ENCODE data around the gene RABGGTA.

The RABGGTA gene

DNA sequence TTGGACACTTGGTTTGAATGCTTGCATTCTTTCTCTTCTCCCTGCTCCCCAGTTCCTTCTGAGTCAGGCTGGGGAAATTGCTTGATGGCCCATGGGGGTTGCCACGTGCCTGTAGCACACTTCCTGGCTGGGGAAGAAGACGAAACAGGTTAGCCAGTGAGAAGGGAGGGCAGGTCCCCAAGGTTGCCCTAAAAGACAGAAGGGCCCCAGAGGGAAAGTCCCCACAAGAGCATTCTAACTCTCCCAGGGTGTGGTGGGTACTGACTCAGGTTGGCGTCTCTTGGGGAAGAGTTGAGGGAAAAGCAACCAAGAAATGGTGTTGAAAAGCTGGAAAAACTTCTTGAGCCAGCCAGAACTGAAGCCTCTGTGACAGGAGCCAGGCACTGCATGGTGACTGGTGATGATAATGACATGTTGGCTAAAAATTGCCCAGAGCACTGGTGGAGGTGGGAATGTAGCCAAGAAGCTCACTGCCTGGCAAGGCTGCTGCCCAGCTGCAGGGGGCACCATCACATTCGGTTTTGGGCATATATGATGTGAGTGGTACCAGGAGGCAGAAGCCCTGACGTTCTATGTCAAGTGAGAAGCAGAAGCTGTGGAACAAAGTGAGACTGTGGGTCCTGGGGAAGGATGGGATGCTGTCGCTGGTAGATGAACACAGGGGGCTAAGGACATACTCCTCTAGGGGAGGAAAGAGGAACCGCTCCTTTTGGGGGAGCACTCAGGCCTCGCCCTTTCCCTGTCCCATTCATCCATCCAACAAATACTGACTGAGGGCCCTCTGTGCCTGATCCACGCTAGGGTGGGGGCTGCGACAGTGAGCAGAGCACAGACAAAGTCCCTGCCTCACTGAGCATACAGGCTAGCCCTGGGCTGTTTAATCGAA lies 8.1 kb upstream of the RABGGTA start:
- Histone ChIP-seq H3K4me3 (ENCODE audit: low read depth in 1 of 2, low read length in 2 of 2) (no peak overlapping the region), H3K27ac (ENCODE audit: low read depth, low read length) (no peak overlapping the region)

DNA sequence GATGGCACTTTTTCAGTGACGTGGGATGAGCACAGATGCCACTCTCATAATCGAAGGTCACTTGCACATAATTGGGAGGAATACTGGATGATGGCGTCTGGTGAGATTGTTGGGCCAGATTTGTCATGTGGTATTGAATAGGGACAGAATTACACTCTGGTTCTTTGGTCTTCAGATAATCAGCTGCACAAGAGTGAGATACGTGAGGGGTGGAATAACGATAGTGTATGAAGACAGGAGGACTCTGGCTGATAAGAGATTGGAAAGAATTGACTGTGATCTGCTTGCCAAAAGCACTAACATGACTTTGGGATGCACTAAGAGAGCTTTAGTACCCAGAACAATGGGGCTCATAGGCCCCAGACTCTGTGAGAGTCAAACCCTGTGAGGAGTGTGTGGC lies 7.0 kb upstream of the RABGGTA start:
- Histone ChIP-seq H3K4me1 (ENCODE audit: control insufficient read depth in 1 of 2, insufficient read depth in 2 of 2, low read length in 2 of 2) (peaks cover 10 to 12% of the 10 kb centered on the region in 2 donors), H3K27ac (ENCODE audit: low read depth, low read length) (no peak overlapping the region), H3K9ac (ENCODE audit: low read depth in 1 of 2, low read length in 2 of 2) (no peak overlapping the region), H3K27me3 (ENCODE audit: control insufficient read depth in 1 of 2, insufficient read depth in 2 of 2, low read length in 2 of 2) (no peaks in the 10 kb centered on the region), H3K9me3 (ENCODE audit: control insufficient read depth in 1 of 2, low read length in 2 of 2) (no peaks in the 10 kb centered on the region), H3K36me3 (ENCODE audit: control insufficient read depth in 1 of 2, insufficient read depth in 2 of 2, low read length in 2 of 2) (no peaks in the 10 kb centered on the region), H3K4me3 (ENCODE audit: low read depth in 1 of 2, low read length in 2 of 2) (no peak overlapping the region)

More for the DNA sequence above, 8.1 kb upstream of the RABGGTA start:
- H3K36me3 ChIP-seq (ENCODE audit: control insufficient read depth in 1 of 2, insufficient read depth in 2 of 2, low read length in 2 of 2) = no peaks in the 10 kb centered on the region
- no peaks in the 10 kb centered on the region for H3K27me3 ChIP-seq (ENCODE audit: control insufficient read depth in 1 of 2, insufficient read depth in 2 of 2, low read length in 2 of 2)
- H3K4me1 ChIP-seq (ENCODE audit: control insufficient read depth in 1 of 2, insufficient read depth in 2 of 2, low read length in 2 of 2) = peaks cover 0 to 7% of the 10 kb centered on the region in 2 donors
- no peaks in the 10 kb centered on the region for H3K9me3 ChIP-seq (ENCODE audit: control insufficient read depth in 1 of 2, low read length in 2 of 2)
- H3K9ac ChIP-seq (ENCODE audit: low read depth in 1 of 2, low read length in 2 of 2) = no peak overlapping the region

DNA sequence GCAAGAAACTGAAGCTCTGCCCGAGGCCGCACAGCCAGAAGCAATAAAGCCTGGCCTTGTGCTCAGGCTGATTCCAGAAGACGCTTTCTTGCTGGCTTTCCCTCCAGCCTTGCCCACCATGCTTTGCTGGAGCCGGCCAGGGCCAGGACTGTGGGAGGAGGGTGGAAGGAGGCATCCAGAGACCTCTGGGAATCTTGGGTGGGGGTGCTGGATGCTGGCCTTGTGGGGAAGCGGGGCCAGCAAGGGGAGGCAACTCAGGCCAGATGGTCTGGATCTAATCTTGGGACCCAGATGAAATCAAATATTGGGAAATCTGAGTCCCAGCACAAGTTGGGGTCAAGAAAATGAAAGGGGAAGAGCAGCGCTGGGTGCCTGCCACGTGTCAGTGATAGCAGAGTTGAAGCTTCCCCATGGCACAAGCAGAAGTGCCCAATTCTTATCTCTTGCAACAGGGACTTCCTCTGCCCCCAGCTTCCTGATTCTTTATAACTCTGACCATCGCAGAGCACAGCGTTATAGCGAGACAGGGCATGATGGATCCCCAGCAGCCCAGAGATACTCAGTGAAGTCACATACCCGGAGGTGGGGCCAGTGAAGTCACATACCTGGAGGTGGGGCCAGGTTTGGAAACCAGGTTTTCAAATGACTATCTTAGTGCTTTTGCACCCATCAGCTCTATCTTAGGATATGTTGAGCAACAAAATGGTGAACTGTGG lies 6.4 kb upstream of the RABGGTA start:
- Histone ChIP-seq H3K27ac (ENCODE audit: low read depth, low read length) (no peak overlapping the region), H3K4me3 (ENCODE audit: low read depth in 1 of 2, low read length in 2 of 2) (no peak overlapping the region), H3K9ac (ENCODE audit: low read depth in 1 of 2, low read length in 2 of 2) (no peak overlapping the region), H3K9me3 (ENCODE audit: control insufficient read depth in 1 of 2, low read length in 2 of 2) (no peaks in the 10 kb centered on the region), H3K4me1 (ENCODE audit: control insufficient read depth in 1 of 2, insufficient read depth in 2 of 2, low read length in 2 of 2) (peaks cover 11 to 12% of the 10 kb centered on the region in 2 donors), H3K36me3 (ENCODE audit: control insufficient read depth in 1 of 2, insufficient read depth in 2 of 2, low read length in 2 of 2) (no peaks in the 10 kb centered on the region), H3K27me3 (ENCODE audit: control insufficient read depth in 1 of 2, insufficient read depth in 2 of 2, low read length in 2 of 2) (no peaks in the 10 kb centered on the region)

DNA sequence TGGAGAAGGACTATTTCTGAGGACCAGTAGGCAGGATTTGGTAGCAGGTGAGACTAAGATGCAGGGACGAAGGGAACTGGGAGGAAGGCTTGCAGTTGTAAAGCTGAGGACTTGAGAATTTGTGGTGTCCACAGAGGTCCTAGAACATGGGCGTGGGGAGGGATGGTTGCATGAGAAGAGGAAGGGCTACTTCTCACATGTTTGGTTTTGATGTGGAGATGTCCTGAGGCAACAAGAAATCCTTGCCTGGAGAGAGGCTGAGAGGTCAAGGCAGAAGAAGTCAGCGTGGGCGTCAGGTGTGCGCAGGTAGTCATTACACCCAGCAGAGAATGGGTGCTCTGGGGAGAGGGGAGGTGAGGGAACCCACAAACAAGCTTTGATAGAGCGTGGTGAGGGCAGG lies 5.7 kb upstream of the RABGGTA start:
- H3K27ac ChIP-seq (ENCODE audit: low read depth, low read length) = no peak overlapping the region
- H3K4me1 ChIP-seq (ENCODE audit: control insufficient read depth in 1 of 2, insufficient read depth in 2 of 2, low read length in 2 of 2) = peaks cover 15 to 18% of the 10 kb centered on the region in 2 donors
- H3K36me3 ChIP-seq (ENCODE audit: control insufficient read depth in 1 of 2, insufficient read depth in 2 of 2, low read length in 2 of 2) = no peaks in the 10 kb centered on the region
- no peaks in the 10 kb centered on the region for H3K27me3 ChIP-seq (ENCODE audit: control insufficient read depth in 1 of 2, insufficient read depth in 2 of 2, low read length in 2 of 2)
- H3K9ac ChIP-seq (ENCODE audit: low read depth in 1 of 2, low read length in 2 of 2) = no peak overlapping the region
- no peaks in the 10 kb centered on the region for H3K9me3 ChIP-seq (ENCODE audit: control insufficient read depth in 1 of 2, low read length in 2 of 2)
- no peak overlapping the region for H3K4me3 ChIP-seq (ENCODE audit: low read depth in 1 of 2, low read length in 2 of 2)

DNA sequence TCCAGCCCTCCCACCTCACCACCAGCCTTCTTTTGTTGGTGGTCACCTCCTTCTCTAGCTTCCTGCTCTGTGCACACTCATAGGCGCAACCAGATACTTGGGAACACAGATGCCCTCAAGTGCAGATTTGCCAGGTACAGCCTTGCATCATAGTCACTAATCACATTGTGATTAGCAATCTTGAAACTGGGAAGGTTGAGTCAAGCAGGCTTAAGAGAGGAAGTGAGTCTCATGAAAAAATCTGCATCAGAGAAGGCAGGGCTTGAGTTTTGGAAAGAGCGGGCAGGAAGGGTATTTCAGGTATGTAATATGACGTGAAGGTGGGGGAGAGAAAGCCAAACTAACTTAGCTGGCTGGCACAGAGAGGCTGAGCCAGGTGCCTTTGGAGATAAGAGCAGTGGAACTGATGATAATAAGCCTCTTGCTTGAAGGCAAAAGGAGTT lies 2.7 kb upstream of the RABGGTA start:
- no peak overlapping the region for H3K4me3 ChIP-seq (ENCODE audit: low read depth in 1 of 2, low read length in 2 of 2)
- H3K9ac ChIP-seq (ENCODE audit: low read depth in 1 of 2, low read length in 2 of 2) = peak overlapping the region in 1 of 2 donors; percentile 0
- H3K36me3 ChIP-seq (ENCODE audit: control insufficient read depth in 1 of 2, insufficient read depth in 2 of 2, low read length in 2 of 2) = peaks cover 2 to 7% of the 10 kb centered on the region in 2 donors
- H3K4me1 ChIP-seq (ENCODE audit: control insufficient read depth in 1 of 2, insufficient read depth in 2 of 2, low read length in 2 of 2) = peaks cover 20 to 27% of the 10 kb centered on the region in 2 donors
- no peaks in the 10 kb centered on the region for H3K27me3 ChIP-seq (ENCODE audit: control insufficient read depth in 1 of 2, insufficient read depth in 2 of 2, low read length in 2 of 2)
- H3K9me3 ChIP-seq (ENCODE audit: control insufficient read depth in 1 of 2, low read length in 2 of 2) = no peaks in the 10 kb centered on the region
- no peak overlapping the region for H3K27ac ChIP-seq (ENCODE audit: low read depth, low read length)

DNA sequence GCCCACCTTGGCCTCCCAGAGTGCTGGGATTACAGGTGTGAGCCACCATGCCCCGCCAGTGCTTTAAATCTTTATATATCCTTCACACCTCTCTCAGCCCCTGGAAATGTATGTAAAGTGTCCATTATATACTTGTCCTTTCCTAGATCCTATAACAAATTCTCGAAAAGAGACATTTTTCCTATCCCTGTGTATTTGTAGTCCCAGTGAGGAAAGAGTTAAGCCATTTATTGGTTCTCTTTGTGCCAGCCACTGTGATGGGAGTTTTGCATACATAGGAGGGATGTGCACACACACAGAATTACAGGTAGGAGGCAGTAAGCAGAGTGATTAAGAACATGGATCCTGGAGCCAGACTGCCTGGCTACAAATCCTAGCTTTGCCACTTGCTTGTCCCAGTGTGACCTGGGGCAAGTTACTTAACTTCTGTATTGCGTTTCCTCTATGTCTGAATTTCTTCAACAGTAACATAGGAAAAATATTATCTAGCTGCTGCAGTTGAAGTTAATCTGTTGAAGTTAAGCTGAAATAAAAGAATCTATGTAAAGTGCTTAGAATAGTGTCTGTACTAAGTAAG lies 2.1 kb upstream of the RABGGTA start:
- Histone ChIP-seq H3K27me3 (ENCODE audit: control insufficient read depth in 1 of 2, insufficient read depth in 2 of 2, low read length in 2 of 2) (no peaks in the 10 kb centered on the region), H3K27ac (ENCODE audit: low read depth, low read length) (no peak overlapping the region), H3K9me3 (ENCODE audit: control insufficient read depth in 1 of 2, low read length in 2 of 2) (no peaks in the 10 kb centered on the region), H3K9ac (ENCODE audit: low read depth in 1 of 2, low read length in 2 of 2) (peak overlapping the region in 1 of 2 donors; percentile 0), H3K4me1 (ENCODE audit: control insufficient read depth in 1 of 2, insufficient read depth in 2 of 2, low read length in 2 of 2) (peaks cover 20 to 27% of the 10 kb centered on the region in 2 donors), H3K4me3 (ENCODE audit: low read depth in 1 of 2, low read length in 2 of 2) (no peak overlapping the region), H3K36me3 (ENCODE audit: control insufficient read depth in 1 of 2, insufficient read depth in 2 of 2, low read length in 2 of 2) (peaks cover 6 to 13% of the 10 kb centered on the region in 2 donors)

DNA sequence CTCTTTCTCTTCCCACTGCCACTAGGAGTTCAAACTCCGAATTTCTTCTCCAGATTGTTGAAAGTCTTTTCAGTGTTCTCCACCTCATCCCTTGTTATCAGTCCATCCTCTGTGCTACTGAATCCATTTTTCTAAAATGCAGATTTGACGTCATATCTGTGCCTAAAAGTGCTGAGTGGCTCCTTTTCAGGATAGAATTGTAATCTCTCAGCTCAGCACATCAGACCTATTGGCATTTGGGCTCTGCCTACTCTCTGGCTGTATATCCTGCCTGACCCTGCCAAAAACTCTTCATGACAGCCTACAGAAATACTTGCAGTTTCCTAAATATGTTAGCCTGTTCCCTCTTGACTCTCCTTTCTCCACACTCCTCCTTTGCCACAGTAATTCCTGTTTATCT lies 1.1 kb upstream of the RABGGTA start:
- peaks cover 20 to 27% of the 10 kb centered on the region in 2 donors for H3K4me1 ChIP-seq (ENCODE audit: control insufficient read depth in 1 of 2, insufficient read depth in 2 of 2, low read length in 2 of 2)
- no peaks in the 10 kb centered on the region for H3K9me3 ChIP-seq (ENCODE audit: control insufficient read depth in 1 of 2, low read length in 2 of 2)
- peak overlapping the region in 1 of 2 donors; percentile 8 for H3K9ac ChIP-seq (ENCODE audit: low read depth in 1 of 2, low read length in 2 of 2)
- no peak overlapping the region for H3K4me3 ChIP-seq (ENCODE audit: low read depth in 1 of 2, low read length in 2 of 2)
- H3K27me3 ChIP-seq (ENCODE audit: control insufficient read depth in 1 of 2, insufficient read depth in 2 of 2, low read length in 2 of 2) = no peaks in the 10 kb centered on the region
- H3K36me3 ChIP-seq (ENCODE audit: control insufficient read depth in 1 of 2, insufficient read depth in 2 of 2, low read length in 2 of 2) = peaks cover 8 to 22% of the 10 kb centered on the region in 2 donors
- H3K27ac ChIP-seq (ENCODE audit: low read depth, low read length) = no peak overlapping the region

DNA sequence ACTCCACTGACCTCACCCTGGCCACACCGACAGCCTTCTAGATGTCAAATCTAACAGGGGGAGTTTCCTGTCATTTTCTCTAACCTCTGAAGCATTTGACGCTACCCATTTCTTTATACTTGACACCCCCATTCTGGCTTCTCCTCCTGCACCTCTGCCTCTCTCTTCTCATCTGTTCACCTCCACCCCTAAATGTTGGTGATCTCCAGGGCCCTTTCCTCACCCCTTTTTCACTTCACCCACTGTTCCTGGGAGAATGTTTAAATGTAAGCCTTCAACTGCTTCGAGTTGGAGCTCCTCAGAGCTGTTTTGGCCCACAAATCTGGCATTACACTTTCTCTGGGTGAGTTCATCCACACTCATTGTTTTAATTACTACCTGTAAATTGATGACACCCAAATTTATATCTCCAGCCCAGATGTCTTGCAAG lies 452 bp upstream of the RABGGTA start:
- Histone ChIP-seq H3K27me3 (ENCODE audit: control insufficient read depth in 1 of 2, insufficient read depth in 2 of 2, low read length in 2 of 2) (no peaks in the 10 kb centered on the region), H3K9me3 (ENCODE audit: control insufficient read depth in 1 of 2, low read length in 2 of 2) (no peaks in the 10 kb centered on the region), H3K27ac (ENCODE audit: low read depth, low read length) (peak overlapping the region; percentile 96), H3K4me3 (ENCODE audit: low read depth in 1 of 2, low read length in 2 of 2) (peak overlapping the region; percentile 91 to 94), H3K36me3 (ENCODE audit: control insufficient read depth in 1 of 2, insufficient read depth in 2 of 2, low read length in 2 of 2) (peaks cover 13 to 28% of the 10 kb centered on the region in 2 donors), H3K4me1 (ENCODE audit: control insufficient read depth in 1 of 2, insufficient read depth in 2 of 2, low read length in 2 of 2) (peaks cover 20 to 27% of the 10 kb centered on the region in 2 donors), H3K9ac (ENCODE audit: low read depth in 1 of 2, low read length in 2 of 2) (peak overlapping the region; percentile 96 to 98)

DNA sequence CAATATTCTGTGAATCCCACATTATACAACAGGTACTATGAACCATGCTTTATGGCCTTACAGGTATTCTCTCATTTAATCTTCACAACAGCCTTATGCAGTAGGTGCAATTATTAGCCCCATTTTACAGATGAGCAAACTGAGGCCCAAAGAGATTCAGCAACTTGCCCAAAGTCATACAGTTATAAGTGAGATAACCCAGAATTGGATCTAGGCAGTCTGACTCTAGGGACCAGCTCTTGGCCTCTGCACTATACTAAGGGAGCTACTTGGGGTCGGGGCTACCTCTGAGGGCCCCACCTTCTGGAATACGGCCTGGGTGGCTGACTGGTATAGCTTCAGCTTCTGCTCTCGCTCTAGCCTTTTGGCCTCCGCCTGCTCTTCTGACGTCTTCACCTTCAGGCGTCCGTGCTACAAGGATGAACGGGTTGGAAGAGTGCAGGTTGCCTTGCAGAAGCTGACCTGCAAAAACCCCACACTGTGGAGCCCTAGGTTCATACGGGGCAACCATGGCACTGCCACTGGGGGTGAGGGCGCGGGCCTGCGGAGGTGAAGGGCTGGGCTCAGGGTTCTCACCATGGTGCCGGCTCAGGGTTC lies 762 bp downstream of the RABGGTA start:
- peak overlapping the region; percentile 91 to 94 for H3K4me3 ChIP-seq (ENCODE audit: low read depth in 1 of 2, low read length in 2 of 2)
- H3K27ac ChIP-seq (ENCODE audit: low read depth, low read length) = peak overlapping the region; percentile 96
- peak overlapping the region; percentile 96 to 98 for H3K9ac ChIP-seq (ENCODE audit: low read depth in 1 of 2, low read length in 2 of 2)
- no peaks in the 10 kb centered on the region for H3K27me3 ChIP-seq (ENCODE audit: control insufficient read depth in 1 of 2, insufficient read depth in 2 of 2, low read length in 2 of 2)
- no peaks in the 10 kb centered on the region for H3K9me3 ChIP-seq (ENCODE audit: control insufficient read depth in 1 of 2, low read length in 2 of 2)
- peaks cover 22 to 40% of the 10 kb centered on the region in 2 donors for H3K36me3 ChIP-seq (ENCODE audit: control insufficient read depth in 1 of 2, insufficient read depth in 2 of 2, low read length in 2 of 2)
- H3K4me1 ChIP-seq (ENCODE audit: control insufficient read depth in 1 of 2, insufficient read depth in 2 of 2, low read length in 2 of 2) = peaks cover 18 to 27% of the 10 kb centered on the region in 2 donors
